ENCODE data around the gene TGFBI. TPM values are rescaled to one million over a fixed set of nuclear protein-coding genes. Genes with fewer than 3 reads are reported as not detected.
A peak's percentile ranks its signal among the peaks of the same experiment; 100 is the strongest.

Gene TGFBI
- total and polyA plus RNA-seq, 2 donors from 2014 or later = 36.4 to 78.5 TPM

GRCh38 chr5:136012041-136012804, 16.6 kb upstream of the TGFBI start:
- no peaks in the 10 kb centered on the region for H3K27me3 ChIP-seq (ENCODE audit: control insufficient read depth, insufficient read depth, low read length)
- intact Hi-C loops (cut with DNase I) = no loop called here
- no peak overlapping the region for H3K9ac ChIP-seq (ENCODE audit: low read length in 3 of 3)
- no peak overlapping the region for H3K4me3 ChIP-seq (ENCODE audit: low read length in 3 of 3)
- DNase-seq (no peak), FAIRE-seq (peak; percentile 33)
- H3K9me3 ChIP-seq (ENCODE audit: control insufficient read depth in 2 of 3, insufficient read depth in 1 of 3, low read length in 3 of 3) = no peaks in the 10 kb centered on the region
- no peaks in the 10 kb centered on the region for H3K36me3 ChIP-seq (ENCODE audit: control insufficient read depth in 2 of 3, insufficient read depth in 3 of 3, low read length in 3 of 3)
- no peaks in the 10 kb centered on the region for H3K4me1 ChIP-seq (ENCODE audit: control insufficient read depth in 2 of 3, insufficient read depth in 2 of 3, low read depth in 1 of 3, low read length in 3 of 3)
- no peak for TF ChIP-seq CTCF (IDR thresholded peaks at IDR 0.05; ENCODE audit: borderline replicate concordance, extremely low read depth, insufficient read depth)
- H3K27ac ChIP-seq (ENCODE audit: low read depth in 2 of 2, low read length in 2 of 2) = peak overlapping the region in 1 of 2 donors; percentile 42

- FAIRE-seq (no peak), DNase-seq (no peak)
- no peak for TF ChIP-seq CTCF (IDR thresholded peaks at IDR 0.05; ENCODE audit: borderline replicate concordance, extremely low read depth, insufficient read depth)
- Histone ChIP-seq H3K36me3 (ENCODE audit: control insufficient read depth in 2 of 3, insufficient read depth in 3 of 3, low read length in 3 of 3) (no peaks in the 10 kb centered on the region), H3K27me3 (ENCODE audit: control insufficient read depth, insufficient read depth, low read length) (no peaks in the 10 kb centered on the region), H3K4me3 (ENCODE audit: low read length in 3 of 3) (no peak overlapping the region), H3K9me3 (ENCODE audit: control insufficient read depth in 2 of 3, insufficient read depth in 1 of 3, low read length in 3 of 3) (no peaks in the 10 kb centered on the region), H3K27ac (ENCODE audit: low read depth in 2 of 2, low read length in 2 of 2) (no peak overlapping the region), H3K4me1 (ENCODE audit: control insufficient read depth in 2 of 3, insufficient read depth in 2 of 3, low read depth in 1 of 3, low read length in 3 of 3) (no peaks in the 10 kb centered on the region), H3K9ac (ENCODE audit: low read length in 3 of 3) (no peak overlapping the region)
- intact Hi-C loops (cut with DNase I) = no loop called here
These were observed 15.2 kb upstream of the TGFBI start for GRCh38 chr5:136013559-136013958.

- FAIRE-seq (no peak), DNase-seq (peak in 1 of 5 donors; percentile 60)
- H3K27me3 ChIP-seq (ENCODE audit: control insufficient read depth, insufficient read depth, low read length) = no peaks in the 10 kb centered on the region
- H3K36me3 ChIP-seq (ENCODE audit: control insufficient read depth in 2 of 3, insufficient read depth in 3 of 3, low read length in 3 of 3) = no peaks in the 10 kb centered on the region
- no peak for TF ChIP-seq CTCF (IDR thresholded peaks at IDR 0.05; ENCODE audit: borderline replicate concordance, extremely low read depth, insufficient read depth)
- H3K9me3 ChIP-seq (ENCODE audit: control insufficient read depth in 2 of 3, insufficient read depth in 1 of 3, low read length in 3 of 3) = no peaks in the 10 kb centered on the region
- peaks cover 0 to 5% (median 0%) of the 10 kb centered on the region in 3 donors for H3K4me1 ChIP-seq (ENCODE audit: control insufficient read depth in 2 of 3, insufficient read depth in 2 of 3, low read depth in 1 of 3, low read length in 3 of 3)
- H3K4me3 ChIP-seq (ENCODE audit: low read length in 3 of 3) = no peak overlapping the region
- no peak overlapping the region for H3K27ac ChIP-seq (ENCODE audit: low read depth in 2 of 2, low read length in 2 of 2)
- H3K9ac ChIP-seq (ENCODE audit: low read length in 3 of 3) = no peak overlapping the region
- intact Hi-C loops (cut with DNase I) = no loop called here
These were observed 14.5 kb upstream of the TGFBI start for GRCh38 chr5:136014049-136015002.
